ENCODE data around the gene GPR132.
A peak's percentile ranks its signal among the peaks of the same experiment; 100 is the strongest.

GPR132 gene

GRCh38 chr14:105063056-105063455, 2.2 kb downstream of the GPR132 start:
- no peak for DNase-seq (ENCODE audit: low read depth in 2 of 3, low spot score in 2 of 3)

DNA sequence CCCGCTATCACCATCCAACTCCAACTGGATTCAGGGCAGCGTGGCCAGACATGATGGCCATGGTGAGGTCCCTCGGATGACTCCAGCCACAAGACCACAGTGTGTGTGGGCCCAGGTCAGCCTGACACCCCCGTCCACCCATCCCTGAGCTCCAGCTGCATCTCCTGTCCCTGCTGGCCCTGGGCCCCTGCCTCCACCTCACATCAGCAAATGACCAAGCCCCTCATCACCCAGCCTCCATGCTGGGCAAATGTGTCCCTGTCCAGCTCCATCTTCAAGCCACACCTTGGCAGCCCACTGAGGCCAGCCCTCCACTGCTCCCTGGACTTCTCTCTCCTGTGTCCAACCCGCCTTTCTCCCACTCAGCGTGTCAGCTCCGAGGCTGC, 3.2 kb downstream of the GPR132 start:
- no peak for DNase-seq (ENCODE audit: low read depth in 2 of 3, low spot score in 2 of 3)

DNA sequence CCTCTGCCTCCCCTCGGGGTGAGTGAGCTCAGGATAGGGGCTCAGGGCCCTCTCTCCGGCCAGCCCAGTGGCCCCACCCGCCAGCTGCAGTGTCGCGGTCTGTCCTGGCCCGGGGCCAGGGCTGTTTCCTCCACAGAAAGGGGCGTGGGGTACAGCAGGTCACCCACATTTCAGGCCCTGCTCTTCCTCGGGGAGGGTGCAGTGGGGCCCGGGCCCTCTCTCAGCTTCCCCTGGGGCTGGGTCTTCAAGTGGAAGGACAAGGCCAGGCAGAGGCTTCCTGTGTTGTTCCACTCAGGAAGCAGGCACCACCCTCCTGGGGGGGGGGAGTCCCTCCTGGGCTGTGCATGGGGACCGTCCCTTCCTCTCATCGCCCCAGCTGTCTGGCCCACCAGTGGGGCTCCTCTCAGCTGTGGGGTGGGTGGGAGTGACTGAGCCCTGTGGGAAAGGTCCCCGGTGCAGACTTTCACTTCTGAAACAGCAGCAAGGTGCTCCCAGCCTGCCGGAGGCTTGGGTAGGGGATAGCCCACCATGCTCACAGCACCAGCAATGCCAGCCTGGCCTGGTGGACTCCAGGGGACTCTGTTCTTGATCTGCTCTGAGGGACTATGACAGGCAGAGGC, 3.7 kb downstream of the GPR132 start:
- peak in 1 of 3 experiments; percentile 60 for DNase-seq (ENCODE audit: low read depth in 2 of 3, low spot score in 2 of 3)

DNA sequence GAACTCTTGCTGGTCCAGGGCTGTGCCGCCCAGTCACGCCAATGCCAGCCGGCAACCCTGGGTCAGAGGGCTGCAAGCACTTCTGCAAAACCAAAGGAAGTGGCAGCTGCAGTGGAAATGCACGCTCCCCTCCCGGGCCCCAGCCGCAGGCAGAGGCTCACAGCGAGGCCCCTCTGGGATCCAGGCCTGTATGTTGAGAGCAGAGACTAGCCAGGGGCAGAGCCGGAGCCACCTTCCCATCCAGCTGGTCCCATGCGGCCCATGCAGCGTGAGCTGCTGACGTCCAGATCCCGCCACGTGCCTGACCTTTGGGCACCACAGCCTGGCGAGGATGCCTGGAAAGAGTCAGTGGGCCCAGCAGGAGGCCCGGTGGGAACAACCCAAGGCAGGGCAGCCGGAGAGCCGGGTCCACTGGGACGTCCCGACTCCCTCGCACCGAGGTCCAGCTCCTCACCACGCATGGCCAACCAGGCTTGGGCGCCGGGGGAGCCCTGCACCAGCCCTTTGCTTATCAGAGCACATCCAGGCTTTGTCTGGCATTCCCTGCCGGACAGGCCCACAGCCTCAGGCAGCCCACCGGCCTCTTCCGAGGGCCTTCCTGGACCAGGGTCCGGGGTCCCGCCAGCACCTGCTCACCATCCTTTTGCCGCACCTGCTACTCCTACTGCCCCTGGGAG, 4.3 kb downstream of the GPR132 start:
- DNase-seq (ENCODE audit: low read depth in 2 of 3, low spot score in 2 of 3) = no peak

- DNase-seq (ENCODE audit: low read depth in 2 of 3, low spot score in 2 of 3) = no peak
Measured at GRCh38 chr14:105059925-105060565, 5.2 kb downstream of the GPR132 start.

DNA sequence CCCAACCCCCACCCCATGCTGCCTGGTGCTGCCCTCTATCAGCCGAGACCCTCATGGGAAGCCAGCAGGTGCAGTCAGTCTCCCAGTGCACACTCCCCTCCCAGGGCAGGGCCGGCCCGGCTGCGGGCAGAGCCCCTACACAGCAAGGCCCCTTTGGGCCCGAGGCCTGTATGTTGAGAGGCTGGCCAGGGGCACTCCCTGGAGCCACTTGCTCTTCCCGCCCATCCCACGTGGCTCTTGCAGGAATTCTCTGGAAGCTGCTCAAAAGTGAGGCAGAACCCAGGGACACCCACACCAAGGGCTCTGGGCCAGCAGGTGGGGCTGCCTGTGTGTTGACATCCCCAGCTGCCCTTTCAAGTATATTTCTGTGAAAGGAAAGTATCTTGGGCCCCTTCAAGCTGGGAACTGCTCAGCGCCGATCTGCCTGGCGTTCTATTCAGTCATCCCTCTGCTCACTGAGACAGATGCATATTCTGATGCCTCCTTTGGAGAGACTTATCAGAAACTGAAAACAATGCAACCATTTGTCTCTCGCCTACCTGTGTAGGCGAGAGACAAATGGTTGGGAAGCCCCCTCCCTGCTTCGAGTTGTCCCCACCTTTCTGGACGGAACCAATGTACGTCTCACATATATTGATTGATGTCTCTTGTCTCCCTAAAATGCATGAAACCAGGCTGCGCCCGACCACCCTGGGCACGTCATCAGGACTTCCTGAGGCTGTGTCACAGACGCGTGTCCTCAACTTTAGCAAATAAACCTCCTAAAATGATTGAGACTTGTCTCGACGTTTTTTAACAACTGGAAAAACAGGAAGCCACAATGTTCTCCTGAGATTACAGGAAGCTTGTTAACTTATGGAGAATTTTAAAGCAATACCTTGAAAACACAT, 6.0 kb downstream of the GPR132 start:
- DNase-seq (ENCODE audit: low read depth in 2 of 3, low spot score in 2 of 3) = no peak

DNA sequence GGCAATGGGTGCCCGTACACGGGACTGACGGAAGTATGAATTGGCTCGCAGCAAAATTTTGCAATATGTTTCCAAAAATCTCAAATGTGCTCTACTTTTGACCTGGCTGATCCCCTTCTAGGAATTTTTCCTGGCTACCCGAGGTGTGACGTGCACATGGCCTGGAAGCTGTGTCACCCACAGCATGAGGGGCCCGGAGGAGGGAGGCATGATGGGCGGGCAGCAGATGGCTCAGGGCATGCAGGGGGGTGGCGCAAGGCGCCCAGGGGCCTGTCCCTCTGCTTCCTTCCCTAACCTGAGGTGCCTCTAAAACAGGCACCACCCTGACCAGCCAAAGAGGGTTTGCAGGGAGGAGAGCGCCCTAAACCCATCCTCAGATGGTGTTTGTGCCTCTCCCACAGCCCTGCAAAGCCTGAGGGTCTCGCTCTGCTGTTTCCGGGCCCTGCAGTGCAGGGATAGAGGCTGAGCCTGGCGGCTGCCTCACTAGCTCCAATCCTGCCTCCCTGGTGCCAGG, 6.7 kb downstream of the GPR132 start:
- no peak for DNase-seq (ENCODE audit: low read depth in 2 of 3, low spot score in 2 of 3)

DNA sequence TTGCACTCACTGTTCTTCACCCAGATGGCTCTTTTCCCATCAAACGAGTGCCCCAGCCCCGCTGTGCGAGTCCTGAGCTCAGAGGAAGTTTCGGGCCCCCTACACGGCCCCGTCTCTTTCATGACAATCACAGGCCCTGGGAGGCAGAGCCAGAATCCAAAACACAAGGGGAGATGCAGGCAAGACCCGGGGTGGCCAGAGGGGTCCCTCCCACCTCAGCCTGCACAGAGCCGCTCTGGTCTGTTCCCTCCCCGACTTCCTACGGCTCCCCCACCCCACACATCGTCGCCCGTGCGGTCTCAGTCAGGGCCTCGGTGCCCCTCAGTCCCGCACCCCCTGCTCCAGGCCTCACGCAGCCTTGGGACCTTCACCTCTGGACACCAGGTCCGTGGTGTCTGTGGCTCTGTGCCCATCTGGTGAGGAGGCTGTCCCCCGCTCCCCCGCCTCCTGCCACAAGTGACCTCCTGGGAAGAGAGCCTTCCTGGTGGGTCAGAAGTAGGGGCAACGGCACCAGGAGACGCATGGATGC, 8.9 kb downstream of the GPR132 start:
- no peak for DNase-seq (ENCODE audit: low read depth in 2 of 3, low spot score in 2 of 3)

- DNase-seq (ENCODE audit: low read depth in 2 of 3, low spot score in 2 of 3) = no peak
Measured at GRCh38 chr14:105055736-105056302, 9.4 kb downstream of the GPR132 start.

- no peak for DNase-seq (ENCODE audit: low read depth in 2 of 3, low spot score in 2 of 3)
Measured at GRCh38 chr14:105055334-105055733, 9.9 kb downstream of the GPR132 start.

- no peak for DNase-seq (ENCODE audit: low read depth in 2 of 3, low spot score in 2 of 3)
Measured at GRCh38 chr14:105053996-105054395, 11.2 kb downstream of the GPR132 start.

- no peak for DNase-seq (ENCODE audit: low read depth in 2 of 3, low spot score in 2 of 3)
Measured at GRCh38 chr14:105053421-105053820, 11.8 kb downstream of the GPR132 start.

DNA sequence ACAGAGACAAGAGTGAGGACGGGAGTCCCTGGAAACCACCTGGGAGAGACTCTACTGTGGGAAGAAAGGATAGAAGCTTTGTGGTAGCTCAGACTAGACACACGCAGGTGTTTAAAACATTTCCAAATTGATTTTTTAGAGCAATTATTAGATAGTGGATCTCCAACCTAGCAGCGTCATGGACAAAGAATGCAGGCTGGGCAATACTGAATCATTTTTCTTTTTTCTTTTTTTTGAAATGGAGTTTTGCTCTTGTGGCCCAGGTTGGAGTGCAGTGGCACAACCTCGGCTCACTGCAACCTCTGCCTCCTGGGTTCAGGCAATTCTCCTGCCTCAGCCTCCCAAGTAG, 13.1 kb downstream of the GPR132 start:
- no peak for DNase-seq (ENCODE audit: low read depth in 2 of 3, low spot score in 2 of 3)

- DNase-seq (ENCODE audit: low read depth in 2 of 3, low spot score in 2 of 3) = no peak
Measured at GRCh38 chr14:105051182-105052109, 13.8 kb downstream of the GPR132 start.

GRCh38 chr14:105050551-105050897, 14.7 kb downstream of the GPR132 start:
- no peak for DNase-seq (ENCODE audit: low read depth in 2 of 3, low spot score in 2 of 3)

- no peak for DNase-seq (ENCODE audit: low read depth in 2 of 3, low spot score in 2 of 3)
Measured at GRCh38 chr14:105049753-105050550, 15.3 kb downstream of the GPR132 start.

DNA sequence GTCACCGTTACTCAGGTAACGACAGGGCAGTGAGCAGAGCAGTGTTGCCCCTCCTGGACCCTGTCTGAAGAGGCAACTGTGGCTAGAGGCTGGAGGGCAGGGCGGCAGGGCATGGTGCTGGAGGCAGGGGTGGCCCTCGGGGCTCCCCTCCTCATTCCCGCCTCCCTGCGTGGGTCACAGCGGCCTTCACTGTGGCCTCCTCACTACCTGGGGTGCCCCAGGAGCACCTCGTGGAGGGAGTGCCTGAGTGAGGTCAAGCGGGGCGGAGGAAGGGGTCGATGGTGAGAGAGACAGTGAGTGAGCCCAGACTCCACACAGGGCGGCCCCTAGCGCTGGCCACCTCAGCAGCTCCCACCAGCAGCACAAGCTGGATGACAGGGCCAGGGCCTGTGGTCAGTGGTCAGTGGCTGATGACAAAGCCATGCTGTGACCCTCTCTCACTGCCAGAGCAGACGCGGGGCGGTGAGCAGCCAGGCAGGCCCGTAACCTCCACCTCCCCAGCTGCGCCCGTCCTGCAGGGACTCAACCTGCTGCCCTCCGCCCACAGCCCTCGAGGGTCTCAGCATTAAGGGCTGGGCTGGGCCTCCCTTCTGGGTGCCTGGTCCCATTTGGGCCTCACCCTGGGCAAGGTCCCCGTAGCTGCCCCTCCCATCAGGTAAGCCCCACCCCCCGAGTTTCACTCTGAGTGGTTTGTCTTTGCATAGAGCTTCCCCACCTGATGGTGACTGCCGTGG, 17.8 kb downstream of the GPR132 start:
- DNase-seq (ENCODE audit: low read depth in 2 of 3, low spot score in 2 of 3) = no peak

DNA sequence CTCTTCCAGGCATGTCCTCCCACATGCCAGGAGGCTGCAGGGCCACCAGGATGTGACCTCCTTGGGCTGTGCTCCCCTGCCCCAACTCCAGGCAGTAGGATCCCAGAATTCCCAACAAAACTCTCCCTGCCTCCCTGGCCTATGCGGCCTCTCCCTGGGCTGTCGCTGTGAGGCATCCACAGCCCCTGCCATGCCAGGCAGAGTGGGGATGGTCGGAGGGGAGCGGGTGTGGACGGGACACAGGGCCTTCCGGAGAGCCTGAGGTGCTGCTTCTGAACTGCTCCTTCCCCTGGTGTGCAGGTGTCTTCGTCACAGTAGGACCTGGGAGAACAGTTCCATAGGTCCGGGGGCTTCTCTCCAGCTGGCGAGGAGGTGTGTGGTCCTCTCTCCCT, 18.3 kb downstream of the GPR132 start:
- no peak for DNase-seq (ENCODE audit: low read depth in 2 of 3, low spot score in 2 of 3)
